WTC11 (cell line): ENCODE results near the gene CNTFR. TPM values are rescaled to one million over a fixed set of nuclear protein-coding genes. Genes with fewer than 3 reads are reported as not detected.

Experiments used
- ATAC-seq: fragments of 200-7000 bp; cut with Tn5 transposase; 2 replicates; pipeline ENCODE4 v1.10.0; 2021; ENCODE audit warnings: mild to moderate bottlenecking, moderate library complexity
- CTCF ChIA-PET: fragments of 300-600 bp; sonication (Branson Sonifier 250); formaldehyde crosslinking; loops from one replicate; lab custom pipeline; 2021; ENCODE audit warnings: antibody characterized with exemption; lab: Charles Lee
- POLR2A ChIA-PET: fragments of 350-600 bp; sonication (Branson Sonifier 250); formaldehyde crosslinking; loops from one replicate; lab custom pipeline; 2021; ENCODE audit warnings: antibody characterized with exemption; lab: Charles Lee
- DNase-seq: peaks from one replicate; pipeline ENCODE4 v3.0.0; 2021; ENCODE audit warnings: low spot score
- H3K27ac Mint-ChIP-seq: 2 replicates; pipeline ENCODE4 v1.8.0; 2021; ENCODE audit warnings: mixed read lengths
- H3K27me3 Mint-ChIP-seq: 2 replicates; pipeline ENCODE4 v1.8.0; 2021; ENCODE audit warnings: low read depth, mild to moderate bottlenecking, moderate library complexity, mixed read lengths
- H3K36me3 Mint-ChIP-seq: 2 replicates; pipeline ENCODE4 v1.8.0; 2021; ENCODE audit warnings: mixed read lengths
- H3K4me1 Mint-ChIP-seq: 2 replicates; pipeline ENCODE4 v1.8.0; 2022; ENCODE audit warnings: mixed read lengths
- H3K4me3 Mint-ChIP-seq: 2 replicates; pipeline ENCODE4 v1.8.0; 2021; ENCODE audit warnings: mild to moderate bottlenecking, moderate library complexity, mixed read lengths
- H3K9me3 Mint-ChIP-seq: 2 replicates; pipeline ENCODE4 v1.8.0; 2021; ENCODE audit warnings: mixed read lengths
- ELF4 ChIP-seq: sonication (generic); formaldehyde crosslinking; IDR thresholded peaks from 2 replicates; pipeline ENCODE4 v1.8.1; 2022; ENCODE audit warnings: low read depth, mild to moderate bottlenecking, moderate library complexity, missing genetic modification reagents
- ESRRA ChIP-seq: sonication (generic); formaldehyde crosslinking; IDR thresholded peaks from 2 replicates; pipeline ENCODE4 v1.8.1; 2022; ENCODE audit warnings: mild to moderate bottlenecking, missing genetic modification reagents, borderline replicate concordance
- GABPB1 ChIP-seq: sonication (generic); formaldehyde crosslinking; IDR thresholded peaks from 2 replicates; pipeline ENCODE4 v1.8.1; 2023; ENCODE audit warnings: mild to moderate bottlenecking, missing genetic modification reagents
- HMGA2 ChIP-seq: fragments of 250-450 bp; sonication (Bioruptor Pico); IDR thresholded peaks from 2 replicates; pipeline ENCODE4 v1.4.0; 2021; ENCODE audit warnings: mild to moderate bottlenecking, moderate library complexity
- JAZF1 ChIP-seq: fragments of 250-450 bp; sonication (Bioruptor Pico); IDR thresholded peaks from 2 replicates; pipeline ENCODE4 v1.9.0; 2021; ENCODE audit warnings: moderate library complexity, mild to moderate bottlenecking, inconsistent platforms
- NFE2L1 ChIP-seq: sonication (generic); formaldehyde crosslinking; IDR thresholded peaks from 2 replicates; pipeline ENCODE4 v1.8.1; 2023; ENCODE audit warnings: missing genetic modification reagents
- NFYB ChIP-seq: sonication (generic); formaldehyde crosslinking; conservative IDR thresholded peaks from 2 replicates; pipeline ENCODE4 v1.8.0; 2022; ENCODE audit warnings: low read depth, missing genetic modification reagents
- NR1H2 ChIP-seq: sonication (generic); formaldehyde crosslinking; IDR thresholded peaks from 2 replicates; pipeline ENCODE4 v1.9.0; 2021; ENCODE audit warnings: mild to moderate bottlenecking, moderate library complexity, missing genetic modification reagents
- NR2C2 ChIP-seq: sonication (generic); formaldehyde crosslinking; IDR thresholded peaks from 2 replicates; pipeline ENCODE4 v1.8.0; 2022; ENCODE audit warnings: mild to moderate bottlenecking, missing genetic modification reagents
- ZNF232 ChIP-seq: sonication (generic); formaldehyde crosslinking; IDR thresholded peaks from 2 replicates; pipeline ENCODE4 v1.8.0; 2022; ENCODE audit warnings: mild to moderate bottlenecking, missing genetic modification reagents
- ZNF396 ChIP-seq: fragments of 250-450 bp; sonication (Bioruptor Pico); IDR thresholded peaks from 2 replicates; pipeline ENCODE4 v1.8.0; 2021; ENCODE audit warnings: mild to moderate bottlenecking, moderate library complexity, borderline replicate concordance
- total RNA-seq: library from RNA; stranded (reverse); gene quantifications from 3 replicates; pipeline ENCODE4 v1.2.3, GENCODE V29; 2021
- TF ChIP-seq, protein P1 (sequence below): sonication (generic); formaldehyde crosslinking; IDR thresholded peaks from 2 replicates; pipeline ENCODE4 v1.8.1; 2022; ENCODE audit warnings: low read depth, mild to moderate bottlenecking, moderate library complexity, missing genetic modification reagents, borderline replicate concordance
- TF ChIP-seq, protein P2 (sequence below): sonication (generic); formaldehyde crosslinking; IDR thresholded peaks from 2 replicates; pipeline ENCODE4 v1.8.0; 2022; ENCODE audit warnings: mild to moderate bottlenecking, missing genetic modification reagents
- TF ChIP-seq, protein P3 (sequence below): sonication (generic); formaldehyde crosslinking; IDR thresholded peaks from 2 replicates; pipeline ENCODE4 v1.8.0; 2023; ENCODE audit warnings: mild to moderate bottlenecking, missing genetic modification reagents
- TF ChIP-seq, protein P4 (sequence below): sonication (generic); formaldehyde crosslinking; IDR thresholded peaks from 2 replicates; pipeline ENCODE4 v1.8.1; 2023; ENCODE audit warnings: mild to moderate bottlenecking, moderate library complexity, missing genetic modification reagents
- TF ChIP-seq, protein P5 (sequence below): sonication (generic); formaldehyde crosslinking; IDR thresholded peaks from 2 replicates; pipeline ENCODE4 v1.8.0; 2022; ENCODE audit warnings: missing genetic modification reagents
- TF ChIP-seq, protein P6 (sequence below): fragments of 250-450 bp; sonication (Bioruptor Pico); IDR thresholded peaks from 2 replicates; pipeline ENCODE4 v2.1.2; 2022; ENCODE audit warnings: mild to moderate bottlenecking, moderate library complexity

CNTFR gene
- total RNA-seq, 1 experiment from 2014 or later = 18.0 TPM

DNA sequence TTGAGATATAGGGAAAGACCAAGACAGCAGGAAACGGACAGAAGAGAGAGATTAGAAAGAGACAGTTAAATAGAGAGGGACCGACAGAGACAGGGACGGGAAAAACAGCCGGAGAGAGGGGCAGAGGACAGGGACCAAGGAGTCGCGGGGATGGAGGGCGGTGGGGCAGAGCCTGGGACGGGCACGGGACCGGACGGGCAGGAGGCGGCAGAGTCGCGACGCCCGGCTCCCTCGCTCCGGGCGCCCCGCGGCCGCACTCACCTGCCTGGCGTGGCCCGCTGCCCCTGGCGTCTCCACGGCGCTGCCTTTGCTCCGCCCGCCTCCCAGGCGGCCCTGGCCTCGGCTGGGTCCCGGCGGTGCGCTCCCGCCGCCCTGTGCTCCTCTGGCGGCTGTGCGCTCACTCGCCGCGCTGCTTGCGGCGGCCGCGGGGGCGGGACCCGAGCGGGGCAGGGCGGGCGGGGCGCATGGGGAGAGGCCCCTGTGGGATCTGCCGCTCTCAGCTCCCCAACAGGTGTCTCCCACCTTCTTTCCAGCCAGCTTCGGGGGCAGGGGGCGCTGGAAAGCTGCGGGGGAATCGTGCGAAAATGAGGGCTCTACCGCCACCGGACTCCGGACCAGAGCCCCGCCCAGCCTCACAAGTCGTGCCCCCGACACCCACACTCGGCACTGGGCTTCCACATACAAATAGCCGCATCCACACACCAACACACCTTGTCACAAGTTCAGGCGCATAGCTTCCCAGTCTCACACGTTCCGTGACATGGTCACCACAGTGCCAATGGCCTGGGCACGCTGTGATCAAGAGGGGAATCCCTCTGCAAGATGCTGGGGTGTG lies 39.3 kb upstream of the CNTFR start, which contains the start of gene ARID3C:
TSS of gene ARID3C (minus strand) at position 411 of the 835 bp plus-strand sequence. CDS start 1,052 bp downstream, outside the sequence.
- ChIA-PET CTCF (interaction anchor here (0.8 to 3.4 kb wide), 11 partner anchors 9 to 110 kb away, joined by 3 to 12 read pairs (median 6); partner anchors contain the start of genes DCTN3, GALT and SIGMAR1), POLR2A (no interaction called here)
- H3K9me3 Mint-ChIP-seq = no peaks in the 10 kb centered on the region
- H3K4me3 Mint-ChIP-seq = peak within 1 kb of the TSS; percentile 73
- no peaks in the 10 kb centered on the region for H3K36me3 Mint-ChIP-seq
- H3K27me3 Mint-ChIP-seq = peaks cover 89% of the 10 kb centered on the region
- DNase-seq = peak; percentile 53
- TF ChIP-seq NR1H2 (CRISPR knock-in tag) = no peak
- no peak for TF ChIP-seq ZNF232 (CRISPR knock-in tag)
- TF ChIP-seq ZNF396 (CRISPR knock-in tag) = no peak
- TF ChIP-seq, protein P1, sequence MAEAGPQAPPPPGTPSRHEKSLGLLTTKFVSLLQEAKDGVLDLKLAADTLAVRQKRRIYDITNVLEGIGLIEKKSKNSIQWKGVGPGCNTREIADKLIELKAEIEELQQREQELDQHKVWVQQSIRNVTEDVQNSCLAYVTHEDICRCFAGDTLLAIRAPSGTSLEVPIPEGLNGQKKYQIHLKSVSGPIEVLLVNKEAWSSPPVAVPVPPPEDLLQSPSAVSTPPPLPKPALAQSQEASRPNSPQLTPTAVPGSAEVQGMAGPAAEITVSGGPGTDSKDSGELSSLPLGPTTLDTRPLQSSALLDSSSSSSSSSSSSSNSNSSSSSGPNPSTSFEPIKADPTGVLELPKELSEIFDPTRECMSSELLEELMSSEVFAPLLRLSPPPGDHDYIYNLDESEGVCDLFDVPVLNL (CRISPR knock-in tag) = no peak
- TF ChIP-seq, protein P2, sequence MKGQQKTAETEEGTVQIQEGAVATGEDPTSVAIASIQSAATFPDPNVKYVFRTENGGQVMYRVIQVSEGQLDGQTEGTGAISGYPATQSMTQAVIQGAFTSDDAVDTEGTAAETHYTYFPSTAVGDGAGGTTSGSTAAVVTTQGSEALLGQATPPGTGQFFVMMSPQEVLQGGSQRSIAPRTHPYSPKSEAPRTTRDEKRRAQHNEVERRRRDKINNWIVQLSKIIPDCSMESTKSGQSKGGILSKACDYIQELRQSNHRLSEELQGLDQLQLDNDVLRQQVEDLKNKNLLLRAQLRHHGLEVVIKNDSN (CRISPR knock-in tag) = no peak
- no peak for TF ChIP-seq NFE2L1 (CRISPR knock-in tag)
- TF ChIP-seq, protein P3, sequence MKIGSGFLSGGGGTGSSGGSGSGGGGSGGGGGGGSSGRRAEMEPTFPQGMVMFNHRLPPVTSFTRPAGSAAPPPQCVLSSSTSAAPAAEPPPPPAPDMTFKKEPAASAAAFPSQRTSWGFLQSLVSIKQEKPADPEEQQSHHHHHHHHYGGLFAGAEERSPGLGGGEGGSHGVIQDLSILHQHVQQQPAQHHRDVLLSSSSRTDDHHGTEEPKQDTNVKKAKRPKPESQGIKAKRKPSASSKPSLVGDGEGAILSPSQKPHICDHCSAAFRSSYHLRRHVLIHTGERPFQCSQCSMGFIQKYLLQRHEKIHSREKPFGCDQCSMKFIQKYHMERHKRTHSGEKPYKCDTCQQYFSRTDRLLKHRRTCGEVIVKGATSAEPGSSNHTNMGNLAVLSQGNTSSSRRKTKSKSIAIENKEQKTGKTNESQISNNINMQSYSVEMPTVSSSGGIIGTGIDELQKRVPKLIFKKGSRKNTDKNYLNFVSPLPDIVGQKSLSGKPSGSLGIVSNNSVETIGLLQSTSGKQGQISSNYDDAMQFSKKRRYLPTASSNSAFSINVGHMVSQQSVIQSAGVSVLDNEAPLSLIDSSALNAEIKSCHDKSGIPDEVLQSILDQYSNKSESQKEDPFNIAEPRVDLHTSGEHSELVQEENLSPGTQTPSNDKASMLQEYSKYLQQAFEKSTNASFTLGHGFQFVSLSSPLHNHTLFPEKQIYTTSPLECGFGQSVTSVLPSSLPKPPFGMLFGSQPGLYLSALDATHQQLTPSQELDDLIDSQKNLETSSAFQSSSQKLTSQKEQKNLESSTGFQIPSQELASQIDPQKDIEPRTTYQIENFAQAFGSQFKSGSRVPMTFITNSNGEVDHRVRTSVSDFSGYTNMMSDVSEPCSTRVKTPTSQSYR (CRISPR knock-in tag) = no peak
- TF ChIP-seq NR2C2 (CRISPR knock-in tag) = no peak
- TF ChIP-seq HMGA2 (CRISPR knock-in tag) = no peak
- no peak for TF ChIP-seq NFYB (CRISPR knock-in tag)
- TF ChIP-seq, protein P4, sequence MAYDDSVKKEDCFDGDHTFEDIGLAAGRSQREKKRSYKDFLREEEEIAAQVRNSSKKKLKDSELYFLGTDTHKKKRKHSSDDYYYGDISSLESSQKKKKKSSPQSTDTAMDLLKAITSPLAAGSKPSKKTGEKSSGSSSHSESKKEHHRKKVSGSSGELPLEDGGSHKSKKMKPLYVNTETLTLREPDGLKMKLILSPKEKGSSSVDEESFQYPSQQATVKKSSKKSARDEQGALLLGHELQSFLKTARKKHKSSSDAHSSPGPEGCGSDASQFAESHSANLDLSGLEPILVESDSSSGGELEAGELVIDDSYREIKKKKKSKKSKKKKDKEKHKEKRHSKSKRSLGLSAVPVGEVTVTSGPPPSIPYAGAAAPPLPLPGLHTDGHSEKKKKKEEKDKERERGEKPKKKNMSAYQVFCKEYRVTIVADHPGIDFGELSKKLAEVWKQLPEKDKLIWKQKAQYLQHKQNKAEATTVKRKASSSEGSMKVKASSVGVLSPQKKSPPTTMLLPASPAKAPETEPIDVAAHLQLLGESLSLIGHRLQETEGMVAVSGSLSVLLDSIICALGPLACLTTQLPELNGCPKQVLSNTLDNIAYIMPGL = no peak
- TF ChIP-seq JAZF1 = no peak
- TF ChIP-seq ESRRA = no peak
- TF ChIP-seq, protein P5, sequence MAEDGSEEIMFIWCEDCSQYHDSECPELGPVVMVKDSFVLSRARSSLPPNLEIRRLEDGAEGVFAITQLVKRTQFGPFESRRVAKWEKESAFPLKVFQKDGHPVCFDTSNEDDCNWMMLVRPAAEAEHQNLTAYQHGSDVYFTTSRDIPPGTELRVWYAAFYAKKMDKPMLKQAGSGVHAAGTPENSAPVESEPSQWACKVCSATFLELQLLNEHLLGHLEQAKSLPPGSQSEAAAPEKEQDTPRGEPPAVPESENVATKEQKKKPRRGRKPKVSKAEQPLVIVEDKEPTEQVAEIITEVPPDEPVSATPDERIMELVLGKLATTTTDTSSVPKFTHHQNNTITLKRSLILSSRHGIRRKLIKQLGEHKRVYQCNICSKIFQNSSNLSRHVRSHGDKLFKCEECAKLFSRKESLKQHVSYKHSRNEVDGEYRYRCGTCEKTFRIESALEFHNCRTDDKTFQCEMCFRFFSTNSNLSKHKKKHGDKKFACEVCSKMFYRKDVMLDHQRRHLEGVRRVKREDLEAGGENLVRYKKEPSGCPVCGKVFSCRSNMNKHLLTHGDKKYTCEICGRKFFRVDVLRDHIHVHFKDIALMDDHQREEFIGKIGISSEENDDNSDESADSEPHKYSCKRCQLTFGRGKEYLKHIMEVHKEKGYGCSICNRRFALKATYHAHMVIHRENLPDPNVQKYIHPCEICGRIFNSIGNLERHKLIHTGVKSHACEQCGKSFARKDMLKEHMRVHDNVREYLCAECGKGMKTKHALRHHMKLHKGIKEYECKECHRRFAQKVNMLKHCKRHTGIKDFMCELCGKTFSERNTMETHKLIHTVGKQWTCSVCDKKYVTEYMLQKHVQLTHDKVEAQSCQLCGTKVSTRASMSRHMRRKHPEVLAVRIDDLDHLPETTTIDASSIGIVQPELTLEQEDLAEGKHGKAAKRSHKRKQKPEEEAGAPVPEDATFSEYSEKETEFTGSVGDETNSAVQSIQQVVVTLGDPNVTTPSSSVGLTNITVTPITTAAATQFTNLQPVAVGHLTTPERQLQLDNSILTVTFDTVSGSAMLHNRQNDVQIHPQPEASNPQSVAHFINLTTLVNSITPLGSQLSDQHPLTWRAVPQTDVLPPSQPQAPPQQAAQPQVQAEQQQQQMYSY (CRISPR knock-in tag) = no peak
- TF ChIP-seq, protein P6, sequence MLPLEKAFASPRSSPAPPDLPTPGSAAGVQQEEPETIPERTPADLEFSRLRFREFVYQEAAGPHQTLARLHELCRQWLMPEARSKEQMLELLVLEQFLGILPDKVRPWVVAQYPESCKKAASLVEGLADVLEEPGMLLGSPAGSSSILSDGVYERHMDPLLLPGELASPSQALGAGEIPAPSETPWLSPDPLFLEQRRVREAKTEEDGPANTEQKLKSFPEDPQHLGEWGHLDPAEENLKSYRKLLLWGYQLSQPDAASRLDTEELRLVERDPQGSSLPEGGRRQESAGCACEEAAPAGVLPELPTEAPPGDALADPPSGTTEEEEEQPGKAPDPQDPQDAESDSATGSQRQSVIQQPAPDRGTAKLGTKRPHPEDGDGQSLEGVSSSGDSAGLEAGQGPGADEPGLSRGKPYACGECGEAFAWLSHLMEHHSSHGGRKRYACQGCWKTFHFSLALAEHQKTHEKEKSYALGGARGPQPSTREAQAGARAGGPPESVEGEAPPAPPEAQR = no peak
- no peak for TF ChIP-seq GABPB1 (CRISPR knock-in tag)
- TF ChIP-seq ELF4 (CRISPR knock-in tag) = no peak
- H3K4me1 Mint-ChIP-seq = peaks cover 21% of the 10 kb centered on the region
- H3K27ac Mint-ChIP-seq = no peak within 1 kb of the TSS
- ATAC-seq = peak; percentile 68
